Germinal center (tissue), 1 donor: ENCODE data around the gene ASB18.
"Not testable (repeated sequence)": the region's sequence is repeated elsewhere in the genome, so short reads cannot be mapped to it uniquely, and the experiment has no call there.

Experiments used
- DNase-seq: peaks from one replicate; pipeline ENCODE4 v3.0.0; 2012; ENCODE audit warnings: mixed read lengths, low spot score

ASB18 gene

GRCh38 chr2:236286873-236287545 is 22.8 kb upstream of the ASB18 start:
- no peak for DNase-seq

GRCh38 chr2:236284208-236284607 is 20.0 kb upstream of the ASB18 start:
- no peak for DNase-seq

GRCh38 chr2:236282406-236282805 is 18.2 kb upstream of the ASB18 start:
- no peak for DNase-seq

- DNase-seq = no peak
Measured at GRCh38 chr2:236281423-236281822, 17.2 kb upstream of the ASB18 start.

GRCh38 chr2:236273126-236273525 is 8.9 kb upstream of the ASB18 start:
- DNase-seq = no peak

- no peak for DNase-seq
Measured at GRCh38 chr2:236271851-236272250, 7.6 kb upstream of the ASB18 start.

GRCh38 chr2:236269876-236270275 is 5.7 kb upstream of the ASB18 start:
- DNase-seq = not testable (repeated sequence)

GRCh38 chr2:236265675-236266074 is 1.5 kb upstream of the ASB18 start:
- DNase-seq = no peak

- no peak for DNase-seq
Measured at GRCh38 chr2:236262238-236262637, 2.0 kb downstream of the ASB18 start.

GRCh38 chr2:236261452-236261851 is 2.8 kb downstream of the ASB18 start:
- DNase-seq = no peak

- DNase-seq = no peak
Measured at GRCh38 chr2:236259371-236259770, 4.8 kb downstream of the ASB18 start.

- no peak for DNase-seq
Measured at GRCh38 chr2:236257575-236257974, 6.6 kb downstream of the ASB18 start.

GRCh38 chr2:236257136-236257535 is 7.1 kb downstream of the ASB18 start:
- DNase-seq = no peak

GRCh38 chr2:236256366-236256985 is 7.7 kb downstream of the ASB18 start:
- DNase-seq = no peak

GRCh38 chr2:236254674-236255073 is 9.5 kb downstream of the ASB18 start:
- DNase-seq = no peak

- no peak for DNase-seq
Measured at GRCh38 chr2:236254001-236254400, 10.2 kb downstream of the ASB18 start.

- DNase-seq = no peak
Measured at GRCh38 chr2:236252602-236253001, 11.6 kb downstream of the ASB18 start.

GRCh38 chr2:236250909-236251579 is 13.2 kb downstream of the ASB18 start:
- no peak for DNase-seq

- no peak for DNase-seq
Measured at GRCh38 chr2:236250286-236250685, 13.9 kb downstream of the ASB18 start.

GRCh38 chr2:236249066-236249465 is 15.1 kb downstream of the ASB18 start:
- no peak for DNase-seq

GRCh38 chr2:236246711-236247246 is 17.4 kb downstream of the ASB18 start:
- DNase-seq = no peak

- DNase-seq = no peak
Measured at GRCh38 chr2:236244256-236244655, 19.9 kb downstream of the ASB18 start.

GRCh38 chr2:236242057-236242495 is 22.1 kb downstream of the ASB18 start:
- DNase-seq = no peak
